Pancreas (tissue), 10 donors: ENCODE measurements around the gene ATP8A2. TPM values are rescaled to one million over a fixed set of nuclear protein-coding genes. Genes with fewer than 3 reads are reported as not detected.
"Not testable (repeated sequence)": the region's sequence is repeated elsewhere in the genome, so short reads cannot be mapped to it uniquely, and the experiment has no call there.

ENCODE experiments used
- ATAC-seq, 4 donors: fragments of 200-7000 bp; cut with Tn5 transposase; one replicate each; pipeline versions ENCODE4 v1.8.0 to v1.9.1; 2020; ENCODE audit warnings: mild to moderate bottlenecking in 4 of 4, moderate library complexity in 4 of 4
- DNase-seq, 6 donors: peaks; one replicate each; pipeline ENCODE4 v3.0.0-alpha.2; 2020
- FAIRE-seq: peaks from 2 replicates; lab custom pipeline; 2012; peaks lifted over from hg19 to GRCh38; lab: Jason Lieb, UNC
- H3K27ac ChIP-seq, 4 donors: fragments of 200-600 bp; sonication (generic); 1 replicate in 3 of 4; 2 replicates in 1 of 4; pipeline versions ENCODE4 v1.5.0 to v1.8.0; 2020
- H3K27me3 ChIP-seq, 4 donors: fragments of 200-600 bp; one replicate each; pipeline ENCODE4 v1.8.0; 2021
- H3K36me3 ChIP-seq, 3 donors: fragments of 200-600 bp; sonication (generic) in 1 of 3; one replicate each; pipeline versions ENCODE4 v1.5.0 to v1.8.0; 2020 to 2021
- H3K4me1 ChIP-seq, 3 donors: fragments of 200-600 bp; one replicate each; pipeline ENCODE4 v1.8.0; 2021
- H3K4me3 ChIP-seq, 4 donors: fragments of 200-600 bp; sonication (generic) in 2 of 4; one replicate each; pipeline versions ENCODE4 v1.5.0 to v1.8.0; 2020 to 2021
- H3K9me3 ChIP-seq, 4 donors: fragments of 200-600 bp; one replicate each; pipeline ENCODE4 v1.8.0; 2021
- CTCF ChIP-seq, 4 donors: fragments of 200-600 bp; sonication (generic) in 3 of 4; IDR thresholded peaks; one replicate each; pipeline versions ENCODE4 v1.5.0 to v1.8.0; 2021; ENCODE audit warnings: antibody characterized with exemption in 4 of 4
- WGBS, 2 donors: extraction: QIAGEN DNeasy Blood & Tissue Kit; methylation state at CpG; one replicate each; pipeline ENCODE4 v1.1.7; 2013; 5-methylcytosine and 5-hydroxymethylcytosine counted together
- intact Hi-C, 3 donors: fragments of 100-400 bp; cut with DNase I; formaldehyde crosslinking; loops; one replicate each; pipeline versions ENCODE4 v1.11.1 to v1.14.2; 2022
- polyA plus RNA-seq, 2 donors: library from polyadenylated mRNA; stranded (reverse); fragments of 200-250 nt; gene quantifications; one replicate each; pipeline ENCODE4 v1.2.3, GENCODE V29; 2013
- total RNA-seq, 6 donors: library from RNA; stranded (reverse); fragmentation: NEBNext Ultra II Directional in 4 of 6; extraction: Animal tissue kit (Norgen Biotek cat#: 25700) in 4 of 6; gene quantifications; one replicate each; pipeline versions ENCODE4 v1.2.1 to v1.2.4, GENCODE V29; 2021 to 2023
- donor health status: healthy with polysubstance abuse.
- donor health status: DM: no; HTN: no; CAD: no; lungs with moderate emphysema.
- donor health status: DM: no; HTN: no; CAD: no.
- donor health status: control.
- donor health status: control.
- donor health status: Bipolar disorder and iron deficiency.
- donor health status: DM: yes; HTN: yes; CAD: no.
- donor health status: DM: no; HTN: no; CAD: no.
- donor health status: DM: no; HTN: no; CAD: no.
- donor health status: DM: yes; HTN: yes; CAD: no.

ATP8A2 gene
- total and polyA plus RNA-seq, 8 donors: 0.04 to 0.28 (median 0.14) TPM

DNA sequence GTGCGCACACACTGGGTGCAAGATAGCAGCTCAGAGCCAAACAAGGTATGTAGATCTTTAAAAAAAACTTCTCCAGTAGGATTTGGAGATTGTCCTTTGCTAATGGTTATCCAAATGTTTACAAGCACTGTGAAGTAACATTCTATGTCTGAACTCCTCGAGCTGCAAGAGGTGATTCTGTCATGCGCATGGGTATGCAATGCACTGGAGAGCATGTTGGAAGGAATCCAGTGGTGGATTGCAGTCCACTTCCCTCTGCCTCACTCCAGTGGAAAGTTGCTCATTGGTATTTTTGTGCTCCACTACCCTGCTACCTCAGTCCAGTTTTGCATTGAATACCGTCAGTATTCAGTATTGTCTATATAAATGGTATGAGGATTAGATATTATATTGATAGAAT lies 132.1 kb downstream of the ATP8A2 start:
- Histone ChIP-seq H3K9me3 (no peaks in the 10 kb centered on the region), H3K27me3 (peaks cover 0 to 15% (median 0%) of the 10 kb centered on the region in 4 donors), H3K4me3 (no peak overlapping the region), H3K27ac (no peak overlapping the region), H3K4me1 (no peaks in the 10 kb centered on the region), H3K36me3 (no peaks in the 10 kb centered on the region)
- ATAC-seq (no peak), FAIRE-seq (no peak), DNase-seq (no peak)
- intact Hi-C loops: no loop called here
- 73 to 83% methylated on average over 4 of the region's 4 CpGs for WGBS, 2 donors
- TF ChIP-seq CTCF (IDR thresholded peaks at IDR 0.05): no peak

GRCh38 chr13:25507841-25508240 lies 136.1 kb downstream of the ATP8A2 start:
- FAIRE-seq (no peak), ATAC-seq (no peak), DNase-seq (no peak)
- intact Hi-C loops: no loop called here
- WGBS, 2 donors: 24 to 57% methylated on average over 1 of the region's 1 CpG
- no peaks in the 10 kb centered on the region for H3K4me1 ChIP-seq
- no peak for TF ChIP-seq CTCF (IDR thresholded peaks at IDR 0.05)
- H3K9me3 ChIP-seq: no peaks in the 10 kb centered on the region
- peaks cover 0 to 20% (median 0%) of the 10 kb centered on the region in 4 donors for H3K27me3 ChIP-seq
- no peak overlapping the region for H3K27ac ChIP-seq
- no peaks in the 10 kb centered on the region for H3K36me3 ChIP-seq
- no peak overlapping the region for H3K4me3 ChIP-seq

- H3K36me3 ChIP-seq, H3K27ac ChIP-seq, FAIRE-seq, H3K9me3 ChIP-seq, H3K4me1 ChIP-seq, intact Hi-C loops, H3K4me3 ChIP-seq, H3K27me3 ChIP-seq, ATAC-seq: not testable (repeated sequence)
- DNase-seq: peak in 1 of 6 donors; percentile 56
- WGBS, 2 donors: 94% methylated on average over 20 to 30 of the region's 32 CpGs
Observed at GRCh38 chr13:25513060-25513459, 141.3 kb downstream of the ATP8A2 start.

GRCh38 chr13:25518441-25518840 lies 146.7 kb downstream of the ATP8A2 start:
- intact Hi-C loops: no loop called here
- no peak for FAIRE-seq
- no peaks in the 10 kb centered on the region for H3K27me3 ChIP-seq
- no peaks in the 10 kb centered on the region for H3K4me1 ChIP-seq
- no peak overlapping the region for H3K27ac ChIP-seq
- no peak for TF ChIP-seq CTCF (IDR thresholded peaks at IDR 0.05)
- H3K36me3 ChIP-seq: no peaks in the 10 kb centered on the region
- no peak for DNase-seq
- no peak overlapping the region for H3K4me3 ChIP-seq
- H3K9me3 ChIP-seq: no peaks in the 10 kb centered on the region
- WGBS, 2 donors: 74 to 81% methylated on average over 5 of the region's 5 CpGs
- no peak for ATAC-seq

DNA sequence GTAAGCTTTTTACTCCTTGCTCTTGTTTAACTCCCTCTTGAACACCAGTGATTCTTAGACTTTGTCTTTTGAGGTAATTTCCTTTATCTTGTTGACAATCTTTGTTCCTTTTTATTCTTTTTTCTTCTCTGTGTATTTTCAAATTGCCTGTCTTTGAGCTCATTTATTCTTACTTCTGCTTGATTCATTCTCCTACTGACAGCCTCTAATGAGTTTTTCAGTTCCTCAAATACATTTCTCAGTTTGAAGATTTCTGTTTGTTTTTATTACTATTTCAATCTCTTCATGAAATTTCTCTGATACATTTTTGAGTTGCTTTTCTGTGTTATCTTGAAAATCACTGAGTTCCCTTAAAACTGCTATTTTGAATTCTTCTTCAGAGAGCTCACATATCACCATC lies 154.1 kb downstream of the ATP8A2 start:
- H3K9me3 ChIP-seq: no peaks in the 10 kb centered on the region
- H3K4me1 ChIP-seq: no peaks in the 10 kb centered on the region
- TF ChIP-seq CTCF (IDR thresholded peaks at IDR 0.05): no peak
- H3K36me3 ChIP-seq: no peaks in the 10 kb centered on the region
- ATAC-seq: no peak
- no peak overlapping the region for H3K4me3 ChIP-seq
- no peaks in the 10 kb centered on the region for H3K27me3 ChIP-seq
- no peak overlapping the region for H3K27ac ChIP-seq
- intact Hi-C loops: no loop called here
- DNase-seq: no peak
- FAIRE-seq: no peak

GRCh38 chr13:25528266-25528665 lies 156.5 kb downstream of the ATP8A2 start:
- WGBS, 2 donors: 79 to 85% methylated on average over 2 of the region's 2 CpGs
- H3K9me3 ChIP-seq: no peaks in the 10 kb centered on the region
- H3K4me3 ChIP-seq: no peak overlapping the region
- H3K27me3 ChIP-seq: no peaks in the 10 kb centered on the region
- intact Hi-C loops: no loop called here
- no peaks in the 10 kb centered on the region for H3K36me3 ChIP-seq
- DNase-seq (no peak), FAIRE-seq (no peak), ATAC-seq (no peak)
- TF ChIP-seq CTCF (IDR thresholded peaks at IDR 0.05): no peak
- H3K4me1 ChIP-seq: no peaks in the 10 kb centered on the region
- H3K27ac ChIP-seq: no peak overlapping the region
